Glutamatergic neuron (in vitro differentiated cells): ENCODE results near the gene RXFP1. TPM values are rescaled to one million over a fixed set of nuclear protein-coding genes. Genes with fewer than 3 reads are reported as not detected.

Source experiments
- DNase-seq: peaks from one replicate; pipeline ENCODE4 v3.0.0; 2022
- H3K27ac Mint-ChIP-seq: one replicate; pipeline ENCODE4 v1.8.0; 2020; ENCODE audit warnings: mild to moderate bottlenecking, mixed read lengths, inconsistent platforms; ENCODE audit not compliant: unreplicated experiment
- H3K27me3 Mint-ChIP-seq: one replicate; pipeline ENCODE4 v1.8.0; 2020; ENCODE audit warnings: mild to moderate bottlenecking, moderate library complexity, mixed read lengths, inconsistent platforms; ENCODE audit not compliant: unreplicated experiment
- H3K36me3 Mint-ChIP-seq: one replicate; pipeline ENCODE4 v1.8.0; 2020; ENCODE audit warnings: mild to moderate bottlenecking, mixed read lengths, inconsistent platforms; ENCODE audit not compliant: unreplicated experiment
- H3K4me1 Mint-ChIP-seq: one replicate; pipeline ENCODE4 v1.8.0; 2020; ENCODE audit warnings: mild to moderate bottlenecking, low read depth, mixed read lengths, inconsistent platforms; ENCODE audit not compliant: unreplicated experiment
- H3K4me3 Mint-ChIP-seq: one replicate; pipeline ENCODE4 v1.8.0; 2020; ENCODE audit warnings: mild to moderate bottlenecking, mixed read lengths, inconsistent platforms; ENCODE audit not compliant: unreplicated experiment
- H3K9me3 Mint-ChIP-seq: one replicate; pipeline ENCODE4 v1.8.0; 2020; ENCODE audit warnings: mild to moderate bottlenecking, moderate library complexity, mixed read lengths, inconsistent platforms; ENCODE audit not compliant: unreplicated experiment
- total RNA-seq: library from RNA; stranded (reverse); fragmentation: NEBNext Ultra II Directional; extraction: Animal tissue kit (Norgen Biotek cat#: 25700); gene quantifications from one replicate; pipeline ENCODE4 v1.2.1, GENCODE V29; 2021; ENCODE audit not compliant: unreplicated experiment
- TF ChIP-seq, protein P1 (sequence below): fragments of 200-600 bp; sonication (generic); IDR thresholded peaks from one replicate; pipeline ENCODE4 v1.5.0; 2021; ENCODE audit not compliant: partially characterized antibody, unreplicated experiment

The RXFP1 gene
- total RNA-seq, 1 donor from 2014 or later: not detected

DNA sequence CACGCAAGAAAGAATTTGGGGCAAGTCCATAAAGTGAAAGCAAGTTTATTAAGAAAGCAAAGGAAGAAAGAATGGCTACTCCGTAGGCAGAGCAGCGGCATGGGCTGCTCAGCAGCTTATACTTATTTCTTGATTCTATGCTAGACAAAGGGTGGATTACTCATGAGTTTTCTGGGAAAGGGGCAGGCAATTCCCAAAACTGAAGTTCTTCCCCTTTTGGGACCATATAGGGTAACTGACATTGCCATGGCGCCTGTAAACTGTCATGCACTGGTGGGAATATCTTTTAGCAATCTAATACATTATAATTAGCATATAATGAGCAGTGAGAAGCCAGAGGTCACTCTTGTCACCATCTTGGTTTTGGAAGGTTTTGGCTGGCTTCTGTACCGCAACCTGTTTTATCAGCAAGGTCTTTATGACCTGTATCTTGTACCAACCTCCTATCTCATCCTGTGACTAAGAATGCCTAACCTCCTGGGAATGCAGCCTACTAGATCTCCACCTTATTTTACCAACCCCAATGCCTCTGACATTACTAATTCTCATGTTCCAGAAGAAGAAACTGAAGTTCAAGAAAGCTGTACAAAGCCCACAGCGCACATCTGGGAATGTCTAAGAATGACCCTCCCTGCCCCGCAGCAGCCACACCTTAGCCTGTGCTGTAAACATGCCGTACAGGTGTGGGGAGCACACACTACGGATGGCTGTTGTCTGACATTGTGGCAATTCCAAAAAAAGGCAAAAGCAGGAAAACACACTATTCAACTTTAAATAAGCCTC lies 18.6 kb downstream of the RXFP1 start:
- Mint-ChIP-seq H3K36me3 (no peaks in the 10 kb centered on the region), H3K4me3 (no peak overlapping the region), H3K9me3 (peaks cover 1% of the 10 kb centered on the region), H3K4me1 (no peaks in the 10 kb centered on the region), H3K27me3 (no peaks in the 10 kb centered on the region), H3K27ac (no peak overlapping the region)
- no peak for DNase-seq
- TF ChIP-seq, protein P1, sequence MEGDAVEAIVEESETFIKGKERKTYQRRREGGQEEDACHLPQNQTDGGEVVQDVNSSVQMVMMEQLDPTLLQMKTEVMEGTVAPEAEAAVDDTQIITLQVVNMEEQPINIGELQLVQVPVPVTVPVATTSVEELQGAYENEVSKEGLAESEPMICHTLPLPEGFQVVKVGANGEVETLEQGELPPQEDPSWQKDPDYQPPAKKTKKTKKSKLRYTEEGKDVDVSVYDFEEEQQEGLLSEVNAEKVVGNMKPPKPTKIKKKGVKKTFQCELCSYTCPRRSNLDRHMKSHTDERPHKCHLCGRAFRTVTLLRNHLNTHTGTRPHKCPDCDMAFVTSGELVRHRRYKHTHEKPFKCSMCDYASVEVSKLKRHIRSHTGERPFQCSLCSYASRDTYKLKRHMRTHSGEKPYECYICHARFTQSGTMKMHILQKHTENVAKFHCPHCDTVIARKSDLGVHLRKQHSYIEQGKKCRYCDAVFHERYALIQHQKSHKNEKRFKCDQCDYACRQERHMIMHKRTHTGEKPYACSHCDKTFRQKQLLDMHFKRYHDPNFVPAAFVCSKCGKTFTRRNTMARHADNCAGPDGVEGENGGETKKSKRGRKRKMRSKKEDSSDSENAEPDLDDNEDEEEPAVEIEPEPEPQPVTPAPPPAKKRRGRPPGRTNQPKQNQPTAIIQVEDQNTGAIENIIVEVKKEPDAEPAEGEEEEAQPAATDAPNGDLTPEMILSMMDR: no peak

GRCh38 chr4:158541506-158541905 lies 19.8 kb downstream of the RXFP1 start:
- H3K9me3 Mint-ChIP-seq: peaks cover 1% of the 10 kb centered on the region
- H3K36me3 Mint-ChIP-seq: no peaks in the 10 kb centered on the region
- no peak overlapping the region for H3K27ac Mint-ChIP-seq
- TF ChIP-seq, protein P1: no peak
- H3K4me1 Mint-ChIP-seq: no peaks in the 10 kb centered on the region
- H3K4me3 Mint-ChIP-seq: no peak overlapping the region
- H3K27me3 Mint-ChIP-seq: no peaks in the 10 kb centered on the region
- DNase-seq: no peak

- Mint-ChIP-seq H3K4me3 (no peak overlapping the region), H3K27ac (no peak overlapping the region), H3K27me3 (no peaks in the 10 kb centered on the region), H3K36me3 (no peaks in the 10 kb centered on the region), H3K9me3 (peaks cover 1% of the 10 kb centered on the region), H3K4me1 (no peaks in the 10 kb centered on the region)
- no peak for DNase-seq
- TF ChIP-seq, protein P1: no peak
These were observed 21.5 kb downstream of the RXFP1 start for GRCh38 chr4:158543191-158543590.

DNA sequence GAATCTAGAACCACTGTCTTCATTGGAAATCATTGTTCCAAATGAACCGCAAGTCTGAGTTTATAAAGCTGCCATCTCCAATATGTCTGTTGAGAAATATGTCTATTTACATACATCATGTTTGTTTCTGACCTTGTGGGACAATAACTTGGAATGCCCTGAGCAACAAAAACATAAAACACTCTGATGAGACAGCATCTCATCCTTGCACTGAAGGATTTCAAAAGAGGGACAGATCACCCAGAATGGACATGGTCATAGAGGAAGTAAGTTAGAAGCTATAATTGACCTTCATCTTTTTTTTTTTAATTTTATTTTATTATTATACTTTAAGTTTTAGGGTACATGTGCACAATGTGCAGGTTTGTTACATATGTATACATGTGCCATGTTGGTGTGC lies 22.5 kb downstream of the RXFP1 start:
- H3K36me3 Mint-ChIP-seq: no peaks in the 10 kb centered on the region
- TF ChIP-seq, protein P1: no peak
- no peaks in the 10 kb centered on the region for H3K27me3 Mint-ChIP-seq
- H3K9me3 Mint-ChIP-seq: peaks cover 1% of the 10 kb centered on the region
- DNase-seq: no peak
- no peak overlapping the region for H3K4me3 Mint-ChIP-seq
- no peaks in the 10 kb centered on the region for H3K4me1 Mint-ChIP-seq
- H3K27ac Mint-ChIP-seq: no peak overlapping the region

DNA sequence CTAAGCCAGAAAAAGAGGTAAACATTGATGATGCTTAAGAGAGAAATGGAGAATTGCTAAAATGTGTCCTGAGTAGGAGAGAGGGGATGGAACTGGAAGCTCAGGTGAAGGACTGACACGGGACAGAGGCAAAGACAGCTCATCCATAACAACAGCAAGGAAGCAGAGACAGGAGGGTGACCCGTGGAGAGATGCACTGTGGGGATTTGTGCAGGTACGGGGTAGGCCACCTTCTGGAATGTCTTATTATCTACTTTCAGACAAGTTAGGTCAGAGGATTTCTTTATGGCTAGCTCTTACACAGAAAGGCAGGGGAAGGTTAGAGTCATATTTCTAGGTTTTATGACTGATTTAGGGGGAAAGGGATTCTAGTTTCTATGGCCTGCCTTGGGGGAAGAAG lies 31.7 kb downstream of the RXFP1 start:
- no peaks in the 10 kb centered on the region for H3K4me1 Mint-ChIP-seq

More for the DNA sequence above, 31.7 kb downstream of the RXFP1 start:
- no peak for DNase-seq
- TF ChIP-seq, protein P1: no peak
- Mint-ChIP-seq H3K27me3 (peaks cover 3% of the 10 kb centered on the region), H3K27ac (no peak overlapping the region), H3K9me3 (no peaks in the 10 kb centered on the region), H3K4me3 (no peak overlapping the region), H3K36me3 (no peaks in the 10 kb centered on the region)
